GM12878 (cell line): ENCODE measurements around the gene RALGPS1. TPM values are rescaled to one million over a fixed set of nuclear protein-coding genes. Genes with fewer than 3 reads are reported as not detected.

ENCODE experiments used
- ATAC-seq: fragments of 200-7000 bp; cut with Tn5 transposase; 3 replicates; pipeline ENCODE4 v1.9.1; 2020; ENCODE audit warnings: mild to moderate bottlenecking, moderate library complexity
- BruUV-seq: library from RNA; stranded (reverse); fragments of 400-500 nt; replicated peaks from 2 replicates; lab custom pipeline; 2021; lab: Mats Ljungman, UMichigan
- CTCF ChIA-PET: fragments of 300-600 bp; sonication (Branson Sonifier 250); formaldehyde crosslinking; extraction: SDS; loops from one replicate; lab custom pipeline; 2021; ENCODE audit warnings: inconsistent platforms; lab: Yijun Ruan, JAX
- POLR2A ChIA-PET: fragments of 350-600 bp; formaldehyde crosslinking; extraction: SDS; loops from one replicate; lab custom pipeline; 2021; ENCODE audit warnings: inconsistent platforms; lab: Charles Lee
- RAD21 ChIA-PET: fragments of 300-600 bp; sonication (Branson Sonifier 250); formaldehyde crosslinking; loops from one replicate; lab custom pipeline; 2023; ENCODE audit warnings: antibody characterized with exemption; ENCODE audit not compliant: unreplicated experiment; lab: Charles Lee
- SMC1A ChIA-PET: fragments of 300-600 bp; sonication (Branson Sonifier 250); formaldehyde crosslinking; loops from one replicate; lab custom pipeline; 2023; ENCODE audit not compliant: unreplicated experiment, uncharacterized antibody; lab: Charles Lee
- DNase-seq: peaks from one replicate; pipeline ENCODE4 v3.0.0-alpha.2; 2011; ENCODE audit warnings: low read depth, low spot score
- FAIRE-seq: peaks from 3 replicates; lab custom pipeline; 2011; peaks lifted over from hg19 to GRCh38; lab: Jason Lieb, UNC
- H2AFZ ChIP-seq: 2 replicates; pipeline ENCODE4 v1.6.0; 2011; ENCODE audit warnings: low read depth, low read length, control low read depth; ENCODE audit not compliant: control insufficient read depth
- H3K27ac ChIP-seq: 2 replicates; pipeline ENCODE4 v1.5.1; 2011; ENCODE audit warnings: control low read depth; ENCODE audit not compliant: control insufficient read depth, insufficient read depth
- H3K27me3 ChIP-seq, 2 experiments: replicated peaks in 1 of 2; 2 replicates each; pipeline versions ENCODE4 v1.6.0 to v1.6.1; 2011; ENCODE audit warnings: low read length in 1 of 2; ENCODE audit not compliant: control insufficient read depth in 2 of 2, insufficient read depth in 2 of 2
- H3K36me3 ChIP-seq, 2 experiments: 2 replicates each; pipeline ENCODE4 v1.5.1; 2011; ENCODE audit warnings: low read length in 1 of 2; ENCODE audit not compliant: control insufficient read depth in 2 of 2, insufficient read depth in 2 of 2
- H3K4me1 ChIP-seq: 2 replicates; pipeline ENCODE4 v1.6.1; 2011; ENCODE audit warnings: mild to moderate bottlenecking, low read length, moderate library complexity, mixed read lengths; ENCODE audit not compliant: control insufficient read depth, insufficient read depth
- H3K4me2 ChIP-seq: 2 replicates; pipeline ENCODE4 v1.6.0; 2011; ENCODE audit warnings: control low read depth; ENCODE audit not compliant: control insufficient read depth, insufficient read depth
- H3K4me3 ChIP-seq: fragments of 200-600 bp; sonication (generic); 2 replicates; pipeline ENCODE4 v1.5.1; 2016
- H3K79me2 ChIP-seq: 2 replicates; pipeline ENCODE4 v1.6.0; 2011; ENCODE audit warnings: low read length; ENCODE audit not compliant: control insufficient read depth, insufficient read depth
- H3K9ac ChIP-seq: 2 replicates; pipeline ENCODE4 v1.8.0; 2011; ENCODE audit warnings: low read length, control low read depth, mixed read lengths; ENCODE audit not compliant: control insufficient read depth, insufficient read depth
- H3K9me3 ChIP-seq: replicated peaks from 3 replicates; pipeline ENCODE4 v1.5.1; 2011; ENCODE audit warnings: mild to moderate bottlenecking, low read length; ENCODE audit not compliant: control insufficient read depth, insufficient read depth
- H4K20me1 ChIP-seq: 2 replicates; pipeline ENCODE4 v1.6.0; 2011; ENCODE audit not compliant: control insufficient read depth, insufficient read depth
- LARP7 ChIP-seq: fragments of 450-650 bp; IDR thresholded peaks from 2 replicates; pipeline ENCODE4 v1.6.1; 2017; ENCODE audit warnings: mild to moderate bottlenecking
- MYC ChIP-seq: IDR thresholded peaks from 2 replicates; pipeline ENCODE4 v1.6.1; 2011; ENCODE audit warnings: mild to moderate bottlenecking, low read length, moderate library complexity, inconsistent platforms; ENCODE audit not compliant: insufficient read depth, insufficient replicate concordance, insufficient read length, severe bottlenecking
- NRF1 ChIP-seq: conservative IDR thresholded peaks from 2 replicates; pipeline ENCODE4 v1.6.1; 2011; ENCODE audit warnings: mild to moderate bottlenecking, low read depth, low read length, improper control_type of control experiment
- RAD51 ChIP-seq: fragments of 450-650 bp; IDR thresholded peaks from 2 replicates; pipeline ENCODE4 v1.6.1; 2016; ENCODE audit warnings: moderate library complexity, mild to moderate bottlenecking, inconsistent platforms
- RFX5 ChIP-seq: IDR thresholded peaks from 2 replicates; pipeline ENCODE4 v1.6.1; 2011; ENCODE audit warnings: low read depth, low read length, improper control_type of control experiment
- SMAD1 ChIP-seq: fragments of 450-650 bp; IDR thresholded peaks from 2 replicates; pipeline ENCODE4 v1.6.1; 2018; ENCODE audit warnings: mild to moderate bottlenecking, low read depth; ENCODE audit not compliant: partially characterized antibody
- SREBF2 ChIP-seq: IDR thresholded peaks from 2 replicates; pipeline ENCODE4 v1.6.1; 2012; ENCODE audit warnings: mild to moderate bottlenecking, low read length
- SRF ChIP-seq, 2 experiments: IDR thresholded peaks; 2 replicates each; pipeline ENCODE4 v1.6.1; 2011; ENCODE audit warnings: low read depth in 2 of 2, low read length in 2 of 2, mild to moderate bottlenecking in 1 of 2, moderate library complexity in 1 of 2
- SUZ12 ChIP-seq: fragments of 200-600 bp; sonication (generic); IDR thresholded peaks from one replicate; pipeline ENCODE4 v1.6.1; 2018; ENCODE audit warnings: antibody characterized with exemption, mild to moderate bottlenecking; ENCODE audit not compliant: unreplicated experiment
- TCF12 ChIP-seq: IDR thresholded peaks from 2 replicates; pipeline ENCODE4 v1.6.1; 2011; ENCODE audit warnings: low read depth, mild to moderate bottlenecking, low read length
- WGBS: methylation state at CpG from one replicate; pipeline ENCODE4 v1.1.6; 2016; ENCODE audit warnings: low lambda C conversion rate; ENCODE audit not compliant: insufficient replicate concordance, insufficient coverage; ENCODE audit errors: missing lambda C conversion rate; 5-methylcytosine and 5-hydroxymethylcytosine counted together
- in situ Hi-C: fragments of 300-500 bp; cut with MboI; formaldehyde crosslinking; loops from 9 replicates; pipeline ENCODE4 v1.14.3; 2018; ENCODE audit warnings: mixed read lengths
- intact Hi-C: fragments of 100-400 bp; cut with micrococcal nuclease; formaldehyde crosslinking; loops from one replicate; pipeline ENCODE4 v1.14.2; 2022; ENCODE audit not compliant: unreplicated experiment
- polyA plus RNA-seq, 11 experiments: library from polyadenylated mRNA; depleted of rRNA in 4 of 11; unstranded in 6 of 11; stranded (reverse) in 5 of 11; fragments of >200 nt; fragmentation: Nextera tagmentation in 4 of 11; fragmentation: Illumina TruSeq in 1 of 11; extraction: Ambion mirVana in 4 of 11; extraction: Trizol in 1 of 11; gene quantifications; 1 replicate in 1 of 11; 2 replicates in 10 of 11; pipeline versions ENCODE4 v1.2.1 to v1.2.3, GENCODE V29; 2011 to 2016; ENCODE audit warnings: inconsistent platforms in 2 of 11, missing spikeins in 2 of 11, low read depth in 1 of 11
- total RNA-seq, 4 experiments: library from RNA; depleted of rRNA in 3 of 4; stranded (reverse); fragments of >200 nt in 3 of 4; fragmentation: Illumina TruSeq in 1 of 4; extraction: Trizol in 1 of 4; gene quantifications; 2 replicates each; pipeline versions ENCODE4 v1.2.1 to v1.2.3, GENCODE V29; 2013 to 2021
- TF ChIP-seq, protein P1 (sequence below): fragments of 450-650 bp; IDR thresholded peaks from 2 replicates; pipeline ENCODE4 v1.6.1; 2014; ENCODE audit warnings: mild to moderate bottlenecking
- TF ChIP-seq, protein P2 (sequence below): fragments of 450-650 bp; IDR thresholded peaks from 2 replicates; pipeline ENCODE4 v1.6.1; 2016; ENCODE audit warnings: mild to moderate bottlenecking
- TF ChIP-seq, protein P3 (sequence below): IDR thresholded peaks from 2 replicates; pipeline ENCODE4 v1.6.1; 2012; ENCODE audit warnings: improper control_type of control experiment, low read depth, low read length; ENCODE audit not compliant: insufficient replicate concordance
- TF ChIP-seq, protein P4 (sequence below): fragments of 450-650 bp; IDR thresholded peaks from 2 replicates; pipeline ENCODE4 v1.6.1; 2017; ENCODE audit warnings: mild to moderate bottlenecking

The RALGPS1 gene
- total and polyA plus RNA-seq, 10 of the 15 experiments (the other 5 are each of a cell fraction or from before 2014, with no cell fraction given) = 0.13 to 5.6 (median 2.7) TPM

DNA sequence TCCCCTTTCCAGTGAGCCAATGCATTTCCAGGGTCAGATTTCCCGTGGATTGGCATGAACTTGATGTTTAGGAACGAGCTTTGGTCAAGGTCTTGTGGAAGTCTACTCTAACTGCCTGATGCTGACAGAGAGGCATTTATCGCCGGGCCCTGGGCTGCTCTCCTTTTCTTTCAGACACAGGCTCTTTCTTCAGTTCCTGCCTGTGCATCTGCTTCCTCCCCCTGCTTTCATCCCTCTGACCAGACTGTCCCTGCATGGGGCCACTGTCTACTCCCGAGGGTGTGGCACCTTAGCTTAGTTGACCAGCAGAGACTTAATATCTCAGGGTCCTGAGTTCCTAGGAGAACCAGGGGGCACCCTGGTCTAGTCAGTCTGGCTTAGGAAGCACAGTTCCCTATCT lies 41.2 kb downstream of the RALGPS1 start:
- RAD21 ChIA-PET = interaction anchor here (1.2 kb wide), 1 partner anchor 8 kb away, joined by 3 read pairs; no protein-coding TSS in a partner anchor
- CTCF ChIA-PET = no interaction called here
- in situ Hi-C loops (no loop called here), intact Hi-C loops (no loop called here)
- Histone ChIP-seq H3K4me3 (no peak overlapping the region), H3K36me3 (no peaks in the 10 kb centered on the region), H3K9me3 (no peaks in the 10 kb centered on the region), H3K9ac (no peak overlapping the region), H3K4me1 (no peaks in the 10 kb centered on the region), H2AFZ (no peak overlapping the region), H3K27ac (no peak overlapping the region), H3K79me2 (no peaks in the 10 kb centered on the region), H3K4me2 (no peak overlapping the region), H4K20me1 (no peaks in the 10 kb centered on the region), H3K27me3 (no peaks in the 10 kb centered on the region)
- WGBS = 54% methylated on average over 5 of the region's 5 CpGs
- FAIRE-seq (no peak), DNase-seq (no peak), ATAC-seq (no peak)
- SMC1A ChIA-PET = interaction anchor here (1.1 to 1.2 kb wide), 2 partner anchors 55 to 243 kb away, joined by 3 read pairs; no protein-coding TSS in a partner anchor
- BruUV-seq = no TSS peak
- TF ChIP-seq, protein P1, sequence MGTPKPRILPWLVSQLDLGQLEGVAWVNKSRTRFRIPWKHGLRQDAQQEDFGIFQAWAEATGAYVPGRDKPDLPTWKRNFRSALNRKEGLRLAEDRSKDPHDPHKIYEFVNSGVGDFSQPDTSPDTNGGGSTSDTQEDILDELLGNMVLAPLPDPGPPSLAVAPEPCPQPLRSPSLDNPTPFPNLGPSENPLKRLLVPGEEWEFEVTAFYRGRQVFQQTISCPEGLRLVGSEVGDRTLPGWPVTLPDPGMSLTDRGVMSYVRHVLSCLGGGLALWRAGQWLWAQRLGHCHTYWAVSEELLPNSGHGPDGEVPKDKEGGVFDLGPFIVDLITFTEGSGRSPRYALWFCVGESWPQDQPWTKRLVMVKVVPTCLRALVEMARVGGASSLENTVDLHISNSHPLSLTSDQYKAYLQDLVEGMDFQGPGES = no peak
- TF ChIP-seq, protein P2, sequence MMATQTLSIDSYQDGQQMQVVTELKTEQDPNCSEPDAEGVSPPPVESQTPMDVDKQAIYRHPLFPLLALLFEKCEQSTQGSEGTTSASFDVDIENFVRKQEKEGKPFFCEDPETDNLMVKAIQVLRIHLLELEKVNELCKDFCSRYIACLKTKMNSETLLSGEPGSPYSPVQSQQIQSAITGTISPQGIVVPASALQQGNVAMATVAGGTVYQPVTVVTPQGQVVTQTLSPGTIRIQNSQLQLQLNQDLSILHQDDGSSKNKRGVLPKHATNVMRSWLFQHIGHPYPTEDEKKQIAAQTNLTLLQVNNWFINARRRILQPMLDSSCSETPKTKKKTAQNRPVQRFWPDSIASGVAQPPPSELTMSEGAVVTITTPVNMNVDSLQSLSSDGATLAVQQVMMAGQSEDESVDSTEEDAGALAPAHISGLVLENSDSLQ = no peak
- no peak for TF ChIP-seq SMAD1
- TF ChIP-seq NRF1 = no peak
- no peak for TF ChIP-seq SRF (IDR thresholded peaks at IDR 0.05; ENCODE audit: low read depth in 2 of 2, low read length in 2 of 2)
- TF ChIP-seq, protein P3, sequence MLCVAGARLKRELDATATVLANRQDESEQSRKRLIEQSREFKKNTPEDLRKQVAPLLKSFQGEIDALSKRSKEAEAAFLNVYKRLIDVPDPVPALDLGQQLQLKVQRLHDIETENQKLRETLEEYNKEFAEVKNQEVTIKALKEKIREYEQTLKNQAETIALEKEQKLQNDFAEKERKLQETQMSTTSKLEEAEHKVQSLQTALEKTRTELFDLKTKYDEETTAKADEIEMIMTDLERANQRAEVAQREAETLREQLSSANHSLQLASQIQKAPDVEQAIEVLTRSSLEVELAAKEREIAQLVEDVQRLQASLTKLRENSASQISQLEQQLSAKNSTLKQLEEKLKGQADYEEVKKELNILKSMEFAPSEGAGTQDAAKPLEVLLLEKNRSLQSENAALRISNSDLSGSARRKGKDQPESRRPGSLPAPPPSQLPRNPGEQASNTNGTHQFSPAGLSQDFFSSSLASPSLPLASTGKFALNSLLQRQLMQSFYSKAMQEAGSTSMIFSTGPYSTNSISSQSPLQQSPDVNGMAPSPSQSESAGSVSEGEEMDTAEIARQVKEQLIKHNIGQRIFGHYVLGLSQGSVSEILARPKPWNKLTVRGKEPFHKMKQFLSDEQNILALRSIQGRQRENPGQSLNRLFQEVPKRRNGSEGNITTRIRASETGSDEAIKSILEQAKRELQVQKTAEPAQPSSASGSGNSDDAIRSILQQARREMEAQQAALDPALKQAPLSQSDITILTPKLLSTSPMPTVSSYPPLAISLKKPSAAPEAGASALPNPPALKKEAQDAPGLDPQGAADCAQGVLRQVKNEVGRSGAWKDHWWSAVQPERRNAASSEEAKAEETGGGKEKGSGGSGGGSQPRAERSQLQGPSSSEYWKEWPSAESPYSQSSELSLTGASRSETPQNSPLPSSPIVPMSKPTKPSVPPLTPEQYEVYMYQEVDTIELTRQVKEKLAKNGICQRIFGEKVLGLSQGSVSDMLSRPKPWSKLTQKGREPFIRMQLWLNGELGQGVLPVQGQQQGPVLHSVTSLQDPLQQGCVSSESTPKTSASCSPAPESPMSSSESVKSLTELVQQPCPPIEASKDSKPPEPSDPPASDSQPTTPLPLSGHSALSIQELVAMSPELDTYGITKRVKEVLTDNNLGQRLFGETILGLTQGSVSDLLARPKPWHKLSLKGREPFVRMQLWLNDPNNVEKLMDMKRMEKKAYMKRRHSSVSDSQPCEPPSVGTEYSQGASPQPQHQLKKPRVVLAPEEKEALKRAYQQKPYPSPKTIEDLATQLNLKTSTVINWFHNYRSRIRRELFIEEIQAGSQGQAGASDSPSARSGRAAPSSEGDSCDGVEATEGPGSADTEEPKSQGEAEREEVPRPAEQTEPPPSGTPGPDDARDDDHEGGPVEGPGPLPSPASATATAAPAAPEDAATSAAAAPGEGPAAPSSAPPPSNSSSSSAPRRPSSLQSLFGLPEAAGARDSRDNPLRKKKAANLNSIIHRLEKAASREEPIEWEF = no peak
- TF ChIP-seq SREBF2 = no peak
- TF ChIP-seq RFX5 = no peak
- TF ChIP-seq LARP7 = no peak
- no peak for TF ChIP-seq MYC
- TF ChIP-seq, protein P4, sequence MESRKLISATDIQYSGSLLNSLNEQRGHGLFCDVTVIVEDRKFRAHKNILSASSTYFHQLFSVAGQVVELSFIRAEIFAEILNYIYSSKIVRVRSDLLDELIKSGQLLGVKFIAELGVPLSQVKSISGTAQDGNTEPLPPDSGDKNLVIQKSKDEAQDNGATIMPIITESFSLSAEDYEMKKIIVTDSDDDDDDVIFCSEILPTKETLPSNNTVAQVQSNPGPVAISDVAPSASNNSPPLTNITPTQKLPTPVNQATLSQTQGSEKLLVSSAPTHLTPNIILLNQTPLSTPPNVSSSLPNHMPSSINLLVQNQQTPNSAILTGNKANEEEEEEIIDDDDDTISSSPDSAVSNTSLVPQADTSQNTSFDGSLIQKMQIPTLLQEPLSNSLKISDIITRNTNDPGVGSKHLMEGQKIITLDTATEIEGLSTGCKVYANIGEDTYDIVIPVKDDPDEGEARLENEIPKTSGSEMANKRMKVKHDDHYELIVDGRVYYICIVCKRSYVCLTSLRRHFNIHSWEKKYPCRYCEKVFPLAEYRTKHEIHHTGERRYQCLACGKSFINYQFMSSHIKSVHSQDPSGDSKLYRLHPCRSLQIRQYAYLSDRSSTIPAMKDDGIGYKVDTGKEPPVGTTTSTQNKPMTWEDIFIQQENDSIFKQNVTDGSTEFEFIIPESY = no peak
- no peak for TF ChIP-seq RAD51
- no peak for TF ChIP-seq SUZ12
- TF ChIP-seq TCF12 = no peak
- POLR2A ChIA-PET = no interaction called here
